Measurements from ENCODE around the gene GAD1. TPM values are rescaled to one million over a fixed set of nuclear protein-coding genes. Genes with fewer than 3 reads are reported as not detected.

The GAD1 gene
- total RNA-seq, 1 experiment from 2014 or later = 2.5 TPM

GRCh38 chr2:170882758-170883157 lies 66.1 kb downstream of the GAD1 start (continued):
- TF ChIP-seq NFE2L1 (CRISPR knock-in tag; IDR thresholded peaks at IDR 0.05) = no peak
- no peak for TF ChIP-seq CREM (CRISPR knock-in tag; IDR thresholded peaks at IDR 0.05)

- Mint-ChIP-seq H3K27me3 (ENCODE audit: low read depth) (peaks cover 2% of the 10 kb centered on the region), H3K4me1 (no peaks in the 10 kb centered on the region), H3K36me3 (no peaks in the 10 kb centered on the region), H3K4me3 (no peak overlapping the region), H3K9me3 (no peaks in the 10 kb centered on the region), H3K27ac (no peak overlapping the region)
- ChIA-PET POLR2A (no interaction called here), CTCF (interaction anchor here (2.2 kb wide), 1 partner anchor 45 kb away, joined by 8 read pairs; the partner anchor contains the start of gene GORASP2)
- DNase-seq (ENCODE audit: low spot score) (no peak), ATAC-seq (no peak)
- TF ChIP-seq, protein P1, sequence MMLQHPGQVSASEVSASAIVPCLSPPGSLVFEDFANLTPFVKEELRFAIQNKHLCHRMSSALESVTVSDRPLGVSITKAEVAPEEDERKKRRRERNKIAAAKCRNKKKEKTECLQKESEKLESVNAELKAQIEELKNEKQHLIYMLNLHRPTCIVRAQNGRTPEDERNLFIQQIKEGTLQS (CRISPR knock-in tag; conservative IDR thresholded peaks at IDR 0.05) = no peak
- TF ChIP-seq ATF2 (CRISPR knock-in tag; IDR thresholded peaks at IDR 0.05; ENCODE audit: borderline replicate concordance, low read depth) (no peak), JUN (CRISPR knock-in tag; IDR thresholded peaks at IDR 0.05) (no peak), IRF2 (CRISPR knock-in tag; IDR thresholded peaks at IDR 0.05; ENCODE audit: borderline replicate concordance, low read depth) (no peak)
Measured at GRCh38 chr2:170883683-170884082, 67.0 kb downstream of the GAD1 start.

DNA sequence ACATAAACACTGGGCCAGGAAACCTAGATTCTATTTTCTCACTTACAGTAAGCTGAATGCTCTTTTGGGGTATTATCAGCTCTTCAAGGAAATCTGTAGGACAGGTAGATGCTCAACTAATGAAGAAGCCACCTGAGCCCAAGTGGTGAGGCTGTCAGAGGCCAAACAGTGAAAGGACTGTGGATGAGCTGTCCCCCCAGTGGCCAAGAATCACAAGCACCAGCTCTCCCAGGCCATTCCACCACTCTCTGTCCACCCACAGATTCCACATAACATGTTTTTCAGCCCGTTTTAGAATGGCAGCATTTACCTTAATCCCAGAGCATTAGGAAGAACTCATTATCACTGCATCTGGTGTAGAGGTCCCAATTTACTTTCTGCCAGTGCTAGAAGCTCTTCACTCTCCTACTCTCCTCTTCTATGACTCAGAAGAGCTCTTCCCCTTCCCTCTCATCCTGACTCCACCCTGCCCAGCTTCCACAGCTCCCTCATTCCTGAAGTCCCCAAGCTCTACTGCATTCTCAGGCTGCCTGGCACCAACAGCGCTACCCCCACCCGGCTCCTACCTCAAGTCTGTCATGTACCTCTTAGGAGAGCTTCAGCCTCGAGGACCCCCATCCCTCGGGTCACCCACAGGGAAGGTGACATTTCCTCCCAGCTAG lies 68.6 kb downstream of the GAD1 start:
- Mint-ChIP-seq H3K4me3 (no peak overlapping the region), H3K27ac (no peak overlapping the region), H3K9me3 (no peaks in the 10 kb centered on the region), H3K36me3 (no peaks in the 10 kb centered on the region), H3K4me1 (peaks cover 3% of the 10 kb centered on the region), H3K27me3 (ENCODE audit: low read depth) (peaks cover 2% of the 10 kb centered on the region)
- ChIA-PET POLR2A (no interaction called here), CTCF (interaction anchor here (0.7 to 2.2 kb wide), 8 partner anchors 9 to 65 kb away, joined by 3 to 15 read pairs (median 3); partner anchors contain the start of gene GORASP2)
- no peak for DNase-seq (ENCODE audit: low spot score)
- ATAC-seq = no peak
- no peak for TF ChIP-seq ZNF396 (CRISPR knock-in tag; IDR thresholded peaks at IDR 0.05; ENCODE audit: borderline replicate concordance)
- no peak for TF ChIP-seq FOXK1 (CRISPR knock-in tag; IDR thresholded peaks at IDR 0.05)
- TF ChIP-seq NR3C1 (CRISPR knock-in tag; conservative IDR thresholded peaks at IDR 0.05; ENCODE audit: low read depth) = no peak
- no peak for TF ChIP-seq HMGA2 (CRISPR knock-in tag; IDR thresholded peaks at IDR 0.05)
- TF ChIP-seq FOXP1 (CRISPR knock-in tag; IDR thresholded peaks at IDR 0.05; ENCODE audit: borderline replicate concordance) = no peak
- TF ChIP-seq, protein P2, sequence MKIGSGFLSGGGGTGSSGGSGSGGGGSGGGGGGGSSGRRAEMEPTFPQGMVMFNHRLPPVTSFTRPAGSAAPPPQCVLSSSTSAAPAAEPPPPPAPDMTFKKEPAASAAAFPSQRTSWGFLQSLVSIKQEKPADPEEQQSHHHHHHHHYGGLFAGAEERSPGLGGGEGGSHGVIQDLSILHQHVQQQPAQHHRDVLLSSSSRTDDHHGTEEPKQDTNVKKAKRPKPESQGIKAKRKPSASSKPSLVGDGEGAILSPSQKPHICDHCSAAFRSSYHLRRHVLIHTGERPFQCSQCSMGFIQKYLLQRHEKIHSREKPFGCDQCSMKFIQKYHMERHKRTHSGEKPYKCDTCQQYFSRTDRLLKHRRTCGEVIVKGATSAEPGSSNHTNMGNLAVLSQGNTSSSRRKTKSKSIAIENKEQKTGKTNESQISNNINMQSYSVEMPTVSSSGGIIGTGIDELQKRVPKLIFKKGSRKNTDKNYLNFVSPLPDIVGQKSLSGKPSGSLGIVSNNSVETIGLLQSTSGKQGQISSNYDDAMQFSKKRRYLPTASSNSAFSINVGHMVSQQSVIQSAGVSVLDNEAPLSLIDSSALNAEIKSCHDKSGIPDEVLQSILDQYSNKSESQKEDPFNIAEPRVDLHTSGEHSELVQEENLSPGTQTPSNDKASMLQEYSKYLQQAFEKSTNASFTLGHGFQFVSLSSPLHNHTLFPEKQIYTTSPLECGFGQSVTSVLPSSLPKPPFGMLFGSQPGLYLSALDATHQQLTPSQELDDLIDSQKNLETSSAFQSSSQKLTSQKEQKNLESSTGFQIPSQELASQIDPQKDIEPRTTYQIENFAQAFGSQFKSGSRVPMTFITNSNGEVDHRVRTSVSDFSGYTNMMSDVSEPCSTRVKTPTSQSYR (CRISPR knock-in tag; IDR thresholded peaks at IDR 0.05) = no peak
- TF ChIP-seq MAX (CRISPR knock-in tag; IDR thresholded peaks at IDR 0.05) = no peak
- no peak for TF ChIP-seq ZNF317 (CRISPR knock-in tag; IDR thresholded peaks at IDR 0.05; ENCODE audit: borderline replicate concordance, low read depth)
- TF ChIP-seq, protein P3, sequence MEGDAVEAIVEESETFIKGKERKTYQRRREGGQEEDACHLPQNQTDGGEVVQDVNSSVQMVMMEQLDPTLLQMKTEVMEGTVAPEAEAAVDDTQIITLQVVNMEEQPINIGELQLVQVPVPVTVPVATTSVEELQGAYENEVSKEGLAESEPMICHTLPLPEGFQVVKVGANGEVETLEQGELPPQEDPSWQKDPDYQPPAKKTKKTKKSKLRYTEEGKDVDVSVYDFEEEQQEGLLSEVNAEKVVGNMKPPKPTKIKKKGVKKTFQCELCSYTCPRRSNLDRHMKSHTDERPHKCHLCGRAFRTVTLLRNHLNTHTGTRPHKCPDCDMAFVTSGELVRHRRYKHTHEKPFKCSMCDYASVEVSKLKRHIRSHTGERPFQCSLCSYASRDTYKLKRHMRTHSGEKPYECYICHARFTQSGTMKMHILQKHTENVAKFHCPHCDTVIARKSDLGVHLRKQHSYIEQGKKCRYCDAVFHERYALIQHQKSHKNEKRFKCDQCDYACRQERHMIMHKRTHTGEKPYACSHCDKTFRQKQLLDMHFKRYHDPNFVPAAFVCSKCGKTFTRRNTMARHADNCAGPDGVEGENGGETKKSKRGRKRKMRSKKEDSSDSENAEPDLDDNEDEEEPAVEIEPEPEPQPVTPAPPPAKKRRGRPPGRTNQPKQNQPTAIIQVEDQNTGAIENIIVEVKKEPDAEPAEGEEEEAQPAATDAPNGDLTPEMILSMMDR (IDR thresholded peaks at IDR 0.05) = no peak
- TF ChIP-seq ATF1 (CRISPR knock-in tag; IDR thresholded peaks at IDR 0.05) = no peak
- TF ChIP-seq PRDM15 (CRISPR knock-in tag; IDR thresholded peaks at IDR 0.05) = no peak
- no peak for TF ChIP-seq NFATC4 (CRISPR knock-in tag; IDR thresholded peaks at IDR 0.05)
- TF ChIP-seq ZNF263 (CRISPR knock-in tag; IDR thresholded peaks at IDR 0.05; ENCODE audit: low read depth) = no peak
- TF ChIP-seq, protein P4, sequence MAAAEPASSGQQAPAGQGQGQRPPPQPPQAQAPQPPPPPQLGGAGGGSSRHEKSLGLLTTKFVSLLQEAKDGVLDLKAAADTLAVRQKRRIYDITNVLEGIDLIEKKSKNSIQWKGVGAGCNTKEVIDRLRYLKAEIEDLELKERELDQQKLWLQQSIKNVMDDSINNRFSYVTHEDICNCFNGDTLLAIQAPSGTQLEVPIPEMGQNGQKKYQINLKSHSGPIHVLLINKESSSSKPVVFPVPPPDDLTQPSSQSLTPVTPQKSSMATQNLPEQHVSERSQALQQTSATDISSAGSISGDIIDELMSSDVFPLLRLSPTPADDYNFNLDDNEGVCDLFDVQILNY (CRISPR knock-in tag; IDR thresholded peaks at IDR 0.05) = no peak
- TF ChIP-seq IRF1 (CRISPR knock-in tag; IDR thresholded peaks at IDR 0.05) = no peak

All from WTC11 (cell line).